ENCODE results near the gene TM4SF4.

Gene TM4SF4

GRCh38 chr3:149515249-149515648, 40.8 kb downstream of the TM4SF4 start:
- H3K4me3 ChIP-seq (ENCODE audit: low read depth, low read length): no peak overlapping the region
- TF ChIP-seq, protein P1, sequence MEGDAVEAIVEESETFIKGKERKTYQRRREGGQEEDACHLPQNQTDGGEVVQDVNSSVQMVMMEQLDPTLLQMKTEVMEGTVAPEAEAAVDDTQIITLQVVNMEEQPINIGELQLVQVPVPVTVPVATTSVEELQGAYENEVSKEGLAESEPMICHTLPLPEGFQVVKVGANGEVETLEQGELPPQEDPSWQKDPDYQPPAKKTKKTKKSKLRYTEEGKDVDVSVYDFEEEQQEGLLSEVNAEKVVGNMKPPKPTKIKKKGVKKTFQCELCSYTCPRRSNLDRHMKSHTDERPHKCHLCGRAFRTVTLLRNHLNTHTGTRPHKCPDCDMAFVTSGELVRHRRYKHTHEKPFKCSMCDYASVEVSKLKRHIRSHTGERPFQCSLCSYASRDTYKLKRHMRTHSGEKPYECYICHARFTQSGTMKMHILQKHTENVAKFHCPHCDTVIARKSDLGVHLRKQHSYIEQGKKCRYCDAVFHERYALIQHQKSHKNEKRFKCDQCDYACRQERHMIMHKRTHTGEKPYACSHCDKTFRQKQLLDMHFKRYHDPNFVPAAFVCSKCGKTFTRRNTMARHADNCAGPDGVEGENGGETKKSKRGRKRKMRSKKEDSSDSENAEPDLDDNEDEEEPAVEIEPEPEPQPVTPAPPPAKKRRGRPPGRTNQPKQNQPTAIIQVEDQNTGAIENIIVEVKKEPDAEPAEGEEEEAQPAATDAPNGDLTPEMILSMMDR (conservative IDR thresholded peaks at IDR 0.05; ENCODE audit: low read depth, low read length): no peak
- DNase-seq (ENCODE audit: low read depth): no peak

GRCh38 chr3:149516920-149517319, 42.4 kb downstream of the TM4SF4 start:
- no peak overlapping the region for H3K4me3 ChIP-seq (ENCODE audit: low read depth, low read length)
- no peak for DNase-seq (ENCODE audit: low read depth)
- TF ChIP-seq, protein P1 (conservative IDR thresholded peaks at IDR 0.05; ENCODE audit: low read depth, low read length): no peak

DNA sequence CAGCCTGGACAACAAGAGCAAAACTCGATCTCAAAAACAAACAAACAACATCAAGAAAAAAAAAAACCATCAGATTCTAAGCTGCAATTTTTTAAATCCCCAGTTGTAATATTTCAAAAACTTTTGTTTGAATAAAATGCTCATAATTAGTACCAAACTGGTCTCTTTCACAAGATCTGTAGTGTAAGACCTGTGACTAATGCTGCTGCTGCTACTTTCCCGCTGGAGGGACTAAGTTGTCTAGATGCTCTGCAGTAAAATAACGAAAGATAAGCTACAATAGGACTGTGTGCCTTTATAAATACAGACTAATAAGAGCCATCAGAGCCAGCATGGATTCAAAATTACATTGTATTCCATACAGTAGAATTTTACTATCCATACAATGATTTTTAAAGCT, 45.4 kb downstream of the TM4SF4 start:
- TF ChIP-seq, protein P1 (conservative IDR thresholded peaks at IDR 0.05; ENCODE audit: low read depth, low read length): no peak
- no peak for DNase-seq (ENCODE audit: low read depth)

DNA sequence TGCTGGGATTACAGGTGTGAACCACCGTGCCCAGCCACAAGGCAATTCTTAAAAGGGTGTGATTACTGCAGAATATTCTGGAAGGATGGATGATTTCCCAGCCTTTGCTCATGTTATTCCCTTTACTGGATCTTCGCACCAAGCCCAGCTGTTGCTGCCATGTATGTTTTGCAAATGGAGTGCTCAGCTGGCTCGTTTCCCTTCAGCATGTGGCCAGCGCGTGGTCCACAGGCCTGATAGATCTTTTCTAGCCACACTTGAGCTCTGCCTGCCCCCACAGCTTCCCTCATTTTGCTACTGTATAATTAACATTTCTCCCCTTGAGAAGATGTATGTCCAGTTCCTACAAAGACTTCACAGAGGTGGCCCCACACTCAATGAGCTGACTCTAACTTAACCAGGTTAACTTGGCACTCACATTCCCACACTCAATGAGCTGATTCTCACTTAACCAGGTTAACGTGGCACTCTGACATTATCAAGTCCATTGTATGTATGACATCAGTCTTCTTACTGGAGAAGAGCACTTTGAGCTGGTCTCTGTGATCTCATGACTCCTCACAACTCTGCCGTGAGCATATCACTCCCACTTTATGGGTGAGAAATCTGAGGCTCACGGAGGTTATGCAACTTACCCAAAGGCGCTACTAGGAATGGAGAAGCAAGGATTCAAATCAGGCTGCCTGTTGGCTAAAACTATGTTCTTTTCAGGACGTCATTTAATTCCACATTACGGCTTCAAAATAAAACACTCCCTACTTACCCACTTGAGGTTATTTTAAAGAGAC, 49.2 kb downstream of the TM4SF4 start:
- no peak for DNase-seq (ENCODE audit: low read depth)
- no peak overlapping the region for H3K4me3 ChIP-seq (ENCODE audit: low read depth, low read length)
- TF ChIP-seq, protein P1 (conservative IDR thresholded peaks at IDR 0.05; ENCODE audit: low read depth, low read length): no peak

More for the DNA sequence above, 45.4 kb downstream of the TM4SF4 start:
- H3K4me3 ChIP-seq (ENCODE audit: low read depth, low read length): no peak overlapping the region

DNA sequence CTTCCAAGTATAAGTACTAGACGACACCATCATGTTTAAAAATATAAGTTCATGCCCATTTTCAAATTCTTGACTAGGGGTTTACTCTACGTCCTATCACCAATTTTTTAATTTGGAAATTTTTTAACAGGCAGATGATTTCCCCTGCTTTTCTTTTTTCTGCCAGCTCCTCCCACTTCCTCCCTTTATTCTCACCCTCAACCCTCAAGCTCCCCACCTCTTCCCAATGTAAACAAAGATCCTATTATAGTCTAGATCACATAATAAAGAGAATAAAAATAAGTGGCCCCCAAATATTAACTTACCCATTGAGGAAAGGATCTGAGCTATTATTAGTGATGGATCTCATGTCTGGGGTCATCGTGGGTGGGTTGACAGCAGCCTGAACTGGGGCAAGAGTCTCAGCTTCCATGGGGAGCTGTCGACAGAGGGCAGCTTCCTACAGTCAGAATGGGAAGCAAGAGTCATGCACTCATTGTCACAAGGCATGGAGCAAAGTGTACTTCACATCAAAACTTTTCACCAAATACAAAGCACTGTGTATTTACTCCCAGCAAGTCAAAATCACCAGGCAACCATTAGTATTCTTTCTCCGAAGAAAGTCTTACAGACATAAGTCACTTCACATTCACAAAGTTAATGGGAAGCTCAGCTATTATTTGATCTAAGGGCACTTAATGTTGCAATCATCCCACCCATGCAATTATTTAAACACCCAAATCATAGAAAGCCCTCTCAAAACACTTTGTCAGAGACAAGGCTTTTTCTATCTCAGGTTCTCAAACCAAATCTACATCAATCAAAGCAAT, 53.2 kb downstream of the TM4SF4 start:
- no peak overlapping the region for H3K4me3 ChIP-seq (ENCODE audit: low read depth, low read length)
- peak; percentile 57 for DNase-seq (ENCODE audit: low read depth)
- TF ChIP-seq, protein P1 (conservative IDR thresholded peaks at IDR 0.05; ENCODE audit: low read depth, low read length): peak; percentile 44

DNA sequence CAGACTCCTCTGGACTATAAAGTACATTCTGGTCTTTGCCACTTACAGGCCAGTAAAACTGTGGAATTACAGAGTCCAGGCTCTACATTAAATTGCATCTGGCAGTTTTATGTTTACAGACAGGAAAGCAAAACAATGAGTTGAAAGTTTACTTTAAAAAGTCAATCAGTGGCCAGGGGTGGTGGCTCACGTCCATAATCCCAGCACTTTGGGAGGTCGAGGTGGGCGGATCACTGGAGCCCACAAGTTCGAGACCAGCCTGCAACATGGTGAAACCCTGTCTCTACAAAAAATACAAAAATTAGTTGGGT, 53.8 kb downstream of the TM4SF4 start:
- TF ChIP-seq, protein P1 (conservative IDR thresholded peaks at IDR 0.05; ENCODE audit: low read depth, low read length): no peak
- no peak for DNase-seq (ENCODE audit: low read depth)
- H3K4me3 ChIP-seq (ENCODE audit: low read depth, low read length): no peak overlapping the region

Measured in choroid plexus epithelial cell (primary cell).